Stomach (tissue), 9 donors: ENCODE results near the gene KHK. TPM values are rescaled to one million over a fixed set of nuclear protein-coding genes. Genes with fewer than 3 reads are reported as not detected.

Experiments
- DNase-seq, 2 donors: peaks; one replicate each; pipeline versions ENCODE4 v3.0.0 to v3.0.0-alpha.2; 2013 to 2019
- H3K27ac ChIP-seq, 5 donors: fragments of 200-600 bp in 4 of 5; sonication (generic) in 4 of 5; one replicate each; pipeline ENCODE4 v1.5.1; 2013 to 2019; ENCODE audit warnings: mild to moderate bottlenecking in 1 of 5, moderate library complexity in 1 of 5
- H3K27me3 ChIP-seq, 3 donors: fragments of 200-600 bp; sonication (generic); one replicate each; pipeline ENCODE4 v1.5.1; 2017 to 2019; ENCODE audit warnings: mixed run types in 1 of 3
- H3K36me3 ChIP-seq, 4 donors: fragments of 200-600 bp; sonication (generic); 1 replicate in 3 of 4; 2 replicates in 1 of 4; pipeline ENCODE4 v1.5.1; 2016 to 2019
- H3K4me1 ChIP-seq, 4 donors: fragments of 200-600 bp; sonication (generic); one replicate each; pipeline ENCODE4 v1.5.1; 2016 to 2019
- H3K4me3 ChIP-seq, 4 donors: fragments of 200-600 bp; sonication (generic) in 3 of 4; one replicate each; pipeline ENCODE4 v1.5.1; 2016 to 2019; ENCODE audit warnings: mild to moderate bottlenecking in 1 of 4
- H3K9me3 ChIP-seq, 4 donors: fragments of 200-600 bp; sonication (generic); one replicate each; pipeline ENCODE4 v1.5.1; 2016 to 2019
- CTCF ChIP-seq, 7 experiments: fragments of 450-650 bp in 4 of 7; fragments of 200-600 bp in 3 of 7; sonication (generic) in 3 of 7; IDR thresholded peaks; one replicate each; pipeline ENCODE4 v1.5.1; 2016 to 2019; ENCODE audit warnings: antibody characterized with exemption in 7 of 7, control low read depth in 2 of 7, mild to moderate bottlenecking in 1 of 7
- EP300 ChIP-seq: sonication (generic); formaldehyde crosslinking; IDR thresholded peaks from one replicate; pipeline ENCODE4 v1.6.1; 2017; ENCODE audit warnings: antibody characterized with exemption
- POLR2A ChIP-seq, 4 donors: fragments of 450-650 bp; IDR thresholded peaks; one replicate each; pipeline ENCODE4 v1.6.1; 2016; ENCODE audit warnings: antibody characterized with exemption in 4 of 4, control low read depth in 2 of 4, mild to moderate bottlenecking in 1 of 4, moderate library complexity in 1 of 4
- POLR2AphosphoS5 ChIP-seq, 3 donors: sonication (generic); formaldehyde crosslinking; IDR thresholded peaks; one replicate each; pipeline ENCODE4 v1.6.1; 2016; ENCODE audit warnings: antibody characterized with exemption in 3 of 3
- WGBS, 5 donors: extraction: QIAGEN DNeasy Blood & Tissue Kit in 3 of 5; methylation state at CpG; one replicate each; pipeline versions ENCODE4 v1.1.5 to v1.1.7; 2013 to 2018; 5-methylcytosine and 5-hydroxymethylcytosine counted together
- intact Hi-C: fragments of 100-400 bp; cut with DNase I; formaldehyde crosslinking; loops from one replicate; pipeline ENCODE4 v1.15.1; 2023; ENCODE audit warnings: low total_unique reads
- polyA plus RNA-seq, 3 donors: library from polyadenylated mRNA; stranded (reverse); fragments of 200-250 nt; gene quantifications; one replicate each; pipeline ENCODE4 v1.2.3, GENCODE V29; 2013
- total RNA-seq, 5 donors: library from RNA; depleted of rRNA; stranded (reverse); fragments of >200 nt; gene quantifications; one replicate each; pipeline versions ENCODE4 v1.1.0 to v1.2.3, GENCODE V29; 2014 to 2016
- donor health status: healthy with polysubstance abuse.
- donor health status: Bipolar disorder and iron deficiency.
- donor health status: healthy.

Gene KHK
- total and polyA plus RNA-seq, 8 donors, result 1.3 to 18.2 (median 3.5) TPM; not detected in 1

- Histone ChIP-seq H3K4me3 (no peak overlapping the region), H3K36me3 (peaks cover 42 to 59% (median 47%) of the 10 kb centered on the region in 4 donors), H3K4me1 (peaks cover 0 to 12% (median 0%) of the 10 kb centered on the region in 4 donors), H3K9me3 (no peaks in the 10 kb centered on the region), H3K27me3 (no peaks in the 10 kb centered on the region), H3K27ac (peak overlapping the region in 1 of 5 donors; percentile 20)
- intact Hi-C loops, result no loop called here
- peak in 1 of 2 donors; percentile 19 for DNase-seq
- 80 to 85% (median 82%) methylated on average over 10 of the region's 10 CpGs for WGBS, 5 donors
- TF ChIP-seq POLR2AphosphoS5 (IDR thresholded peaks at IDR 0.05) (peak in 1 of 3 donors; percentile 4), POLR2A (IDR thresholded peaks at IDR 0.05) (no peak)
Measured at GRCh38 chr2:27042159-27042661, 44.4 kb upstream of the KHK start.

- TF ChIP-seq CTCF (IDR thresholded peaks at IDR 0.05) (no peak), POLR2AphosphoS5 (IDR thresholded peaks at IDR 0.05) (no peak), POLR2A (IDR thresholded peaks at IDR 0.05) (no peak), EP300 (no peak)
- Histone ChIP-seq H3K4me3 (no peak overlapping the region), H3K9me3 (no peaks in the 10 kb centered on the region), H3K4me1 (peaks cover 0 to 12% (median 0%) of the 10 kb centered on the region in 4 donors), H3K36me3 (peaks cover 33 to 50% (median 38%) of the 10 kb centered on the region in 4 donors), H3K27ac (no peak overlapping the region), H3K27me3 (no peaks in the 10 kb centered on the region)
- WGBS, 5 donors, result 85 to 91% (median 88%) methylated on average over 7 of the region's 7 CpGs
- no peak for DNase-seq
- intact Hi-C loops, result no loop called here
Measured at GRCh38 chr2:27042985-27043634, 43.5 kb upstream of the KHK start.

- Histone ChIP-seq H3K9me3 (no peaks in the 10 kb centered on the region), H3K27me3 (no peaks in the 10 kb centered on the region), H3K4me1 (peaks cover 6 to 29% (median 25%) of the 10 kb centered on the region in 4 donors), H3K4me3 (peak overlapping the region; percentile 87 to 96 (median 92)), H3K27ac (peak overlapping the region; percentile 83 to 94 (median 92)), H3K36me3 (peaks cover 7 to 18% (median 15%) of the 10 kb centered on the region in 4 donors)
- no peak for TF ChIP-seq CTCF (IDR thresholded peaks at IDR 0.05)
- intact Hi-C loops, result no loop called here
- DNase-seq, result peak in 1 of 2 donors; percentile 80
- 10 to 31% (median 12%) methylated on average over 15 to 52 of the region's 52 CpGs for WGBS, 5 donors
Measured at GRCh38 chr2:27049422-27050280, 36.9 kb upstream of the KHK start.

- Histone ChIP-seq H3K4me1 (peaks cover 6 to 29% (median 25%) of the 10 kb centered on the region in 4 donors), H3K9me3 (no peaks in the 10 kb centered on the region), H3K27ac (peak overlapping the region; percentile 83 to 94 (median 92)), H3K4me3 (peak overlapping the region; percentile 87 to 96 (median 92)), H3K27me3 (no peaks in the 10 kb centered on the region), H3K36me3 (peaks cover 13 to 26% (median 23%) of the 10 kb centered on the region in 4 donors)
- peak; percentile 93 to 98 for DNase-seq
- WGBS, 5 donors, result 0 to 1% (median 0%) methylated on average over 27 to 48 of the region's 48 CpGs
- intact Hi-C loops, result no loop called here
- TF ChIP-seq POLR2AphosphoS5 (IDR thresholded peaks at IDR 0.05), result peak; percentile 4 to 86 (median 71)
- no peak for TF ChIP-seq EP300
- no peak for TF ChIP-seq POLR2A (IDR thresholded peaks at IDR 0.05)
- peak in 5 of 7 experiments; percentile 26 to 72 (median 39) for TF ChIP-seq CTCF (IDR thresholded peaks at IDR 0.05)
Measured at GRCh38 chr2:27050281-27050995, 36.1 kb upstream of the KHK start.
